ENCODE data around the gene EPYC.

EPYC gene

DNA sequence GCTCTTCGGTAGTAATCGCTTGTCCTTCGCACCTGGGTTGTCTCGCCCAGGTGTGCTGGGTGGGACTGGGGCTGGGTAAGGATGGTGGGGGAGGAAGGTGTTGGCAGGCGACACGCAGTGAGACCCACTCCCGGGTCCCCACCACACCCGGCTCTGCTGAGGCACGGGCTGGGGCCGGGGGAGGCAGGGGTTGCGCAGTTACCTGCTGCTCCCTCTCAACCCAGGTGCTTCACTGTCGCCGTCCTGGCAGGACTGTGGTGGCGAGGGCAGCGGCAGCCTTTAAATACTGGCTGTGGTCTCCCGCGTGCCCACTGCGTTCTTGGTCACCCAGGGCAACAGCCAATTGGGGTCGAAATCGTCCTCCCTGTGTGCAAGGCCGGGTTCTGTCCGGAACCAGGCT is 49.9 kb downstream of the EPYC start, which contains the start of gene CCER1:
Gene CCER1, minus strand, starts transcription at position 256 of the 400 bp plus-strand sequence. CDS start 434 bp downstream, outside the sequence.
- no peak for DNase-seq (ENCODE audit: low spot score)

DNA sequence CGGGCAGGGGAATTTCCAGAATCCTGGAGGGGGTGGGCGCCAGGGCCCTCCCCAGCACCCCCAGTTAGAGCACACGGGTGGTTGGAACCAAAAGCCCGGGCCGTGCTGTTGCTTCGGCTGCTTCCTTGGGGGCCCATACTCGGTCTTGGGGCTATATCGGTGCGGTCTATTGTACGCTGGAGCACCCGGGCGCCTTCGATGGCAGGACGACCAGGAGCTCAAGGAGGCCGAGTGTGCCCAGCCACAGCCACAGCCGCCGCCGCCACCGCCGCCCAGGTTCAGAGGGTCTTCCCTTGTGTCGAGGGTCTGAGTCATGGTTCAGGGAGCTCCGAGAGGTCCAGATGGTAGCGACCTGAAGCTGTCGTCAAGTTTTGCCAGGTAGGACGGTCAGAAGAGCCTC is 50.3 kb downstream of the EPYC start:
- DNase-seq (ENCODE audit: low spot score) = no peak

GRCh38 chr12:90953956-90954421 is 50.8 kb downstream of the EPYC start:
- DNase-seq (ENCODE audit: low spot score) = no peak

GRCh38 chr12:90951432-90952105 is 53.2 kb downstream of the EPYC start:
- no peak for DNase-seq (ENCODE audit: low spot score)

DNA sequence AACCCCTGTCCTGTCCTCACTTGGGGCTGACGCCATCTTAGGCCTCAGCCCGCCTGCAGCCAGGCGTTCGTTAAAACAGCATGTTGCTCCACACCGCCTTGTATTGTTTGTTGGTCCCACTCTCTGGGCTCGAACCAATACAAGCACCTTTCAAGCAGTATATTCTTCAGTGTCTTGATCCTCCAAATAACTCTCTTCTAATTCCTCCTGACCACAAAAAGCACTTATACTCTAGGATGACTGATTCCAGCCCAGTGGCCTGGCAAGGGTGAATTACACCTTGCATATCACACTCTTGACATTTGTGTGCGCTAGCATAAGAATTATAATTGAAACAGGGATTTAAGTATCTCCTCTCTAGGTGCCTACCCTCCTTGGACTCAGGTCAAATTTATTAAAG is 56.9 kb downstream of the EPYC start:
- DNase-seq (ENCODE audit: low spot score) = no peak

DNA sequence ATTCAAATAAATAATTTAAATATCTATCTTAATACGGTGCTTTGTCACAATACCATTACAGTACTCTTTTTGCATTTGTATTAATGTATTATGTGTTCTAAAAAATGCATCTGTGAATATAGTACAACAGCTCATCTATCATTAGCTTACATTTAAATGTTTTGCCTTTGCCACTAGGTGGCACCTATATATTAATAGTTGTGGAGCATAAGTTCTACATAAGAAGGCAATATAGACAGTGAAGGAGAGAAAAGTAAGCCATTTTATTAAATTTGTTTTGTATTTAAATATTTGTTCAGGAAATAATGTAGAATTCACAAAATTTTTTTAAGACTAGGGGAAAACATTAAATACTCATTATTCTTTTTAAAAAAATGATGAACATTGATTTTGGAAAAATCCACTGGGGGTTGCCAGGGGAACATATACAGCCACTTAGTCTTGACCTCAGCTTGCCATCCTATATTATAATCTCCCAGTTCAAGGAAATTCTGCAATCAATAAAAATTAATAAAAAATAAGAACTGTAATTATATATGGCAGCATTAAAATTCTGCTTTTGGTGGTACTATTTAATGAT is 59.6 kb downstream of the EPYC start:
- DNase-seq (ENCODE audit: low spot score) = no peak

DNA sequence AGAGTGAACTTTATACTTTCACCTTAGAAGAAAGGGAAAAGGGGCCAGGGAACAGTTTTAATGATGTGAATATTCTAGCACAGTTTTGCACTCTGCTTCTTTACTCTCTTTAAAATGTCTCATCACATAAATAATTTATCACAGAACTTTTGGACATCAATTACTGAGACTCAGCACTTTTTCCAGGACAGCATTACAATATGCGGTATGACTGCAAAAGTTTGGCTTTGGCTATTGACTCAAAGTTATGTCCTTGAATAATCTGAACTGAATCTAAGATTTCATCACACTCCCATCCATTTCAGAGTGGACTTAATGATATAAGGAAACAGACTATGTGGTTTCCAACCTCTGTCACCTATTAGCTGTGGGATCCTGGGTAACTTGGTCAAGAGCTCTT is 61.5 kb downstream of the EPYC start:
- DNase-seq (ENCODE audit: low spot score) = no peak

GRCh38 chr12:90940872-90941499 is 63.8 kb downstream of the EPYC start:
- DNase-seq (ENCODE audit: low spot score) = no peak

DNA sequence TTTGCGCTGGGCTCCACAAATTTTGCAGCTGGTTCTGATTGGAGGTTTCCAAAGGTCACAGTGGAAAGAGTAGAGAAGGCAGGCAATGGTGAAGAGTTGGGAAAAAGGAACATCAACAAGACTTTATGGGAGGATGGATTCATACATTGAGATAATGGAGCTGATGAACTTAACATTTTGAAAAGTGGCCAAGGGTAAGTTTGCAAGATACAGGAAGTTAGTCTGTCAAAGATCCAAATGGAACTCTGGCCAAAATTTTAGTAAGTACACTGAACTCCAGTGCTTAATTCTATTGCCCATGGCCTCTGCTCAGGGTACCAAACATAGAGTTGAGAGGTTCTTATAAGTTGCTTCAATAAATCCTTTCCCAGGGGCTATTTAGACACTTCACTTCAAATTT is 65.4 kb downstream of the EPYC start:
- no peak for DNase-seq (ENCODE audit: low spot score)

- no peak for DNase-seq (ENCODE audit: low spot score)
Measured at GRCh38 chr12:90938451-90938850, 66.3 kb downstream of the EPYC start.

DNA sequence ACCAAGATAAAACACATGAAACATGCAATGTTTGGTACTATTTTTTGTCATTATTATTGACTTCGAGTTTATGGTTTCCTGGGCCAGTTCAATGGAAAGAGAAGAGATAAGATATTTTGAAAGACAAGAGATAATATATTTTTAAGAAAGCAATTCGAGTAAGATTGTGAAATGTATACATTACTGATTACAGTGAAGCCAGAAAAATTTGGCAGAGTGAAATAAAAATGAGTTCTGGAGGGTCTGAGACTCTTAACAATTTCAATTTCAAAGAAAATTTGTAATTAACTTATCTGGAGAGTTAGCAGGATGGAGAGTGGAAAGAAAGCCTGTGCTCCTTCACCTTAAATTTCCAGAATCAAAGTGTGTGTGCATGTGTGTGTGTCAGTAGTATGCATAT is 67.1 kb downstream of the EPYC start:
- DNase-seq (ENCODE audit: low spot score) = no peak

GRCh38 chr12:90936230-90937005 is 68.4 kb downstream of the EPYC start:
- no peak for DNase-seq (ENCODE audit: low spot score)

- DNase-seq (ENCODE audit: low spot score) = no peak
Measured at GRCh38 chr12:90925562-90925961, 79.2 kb downstream of the EPYC start.

- no peak for DNase-seq (ENCODE audit: low spot score)
Measured at GRCh38 chr12:90924406-90924805, 80.4 kb downstream of the EPYC start.

GRCh38 chr12:90922145-90922627 is 82.6 kb downstream of the EPYC start:
- no peak for DNase-seq (ENCODE audit: low spot score)

- no peak for DNase-seq (ENCODE audit: low spot score)
Measured at GRCh38 chr12:90921536-90921935, 83.2 kb downstream of the EPYC start.

DNA sequence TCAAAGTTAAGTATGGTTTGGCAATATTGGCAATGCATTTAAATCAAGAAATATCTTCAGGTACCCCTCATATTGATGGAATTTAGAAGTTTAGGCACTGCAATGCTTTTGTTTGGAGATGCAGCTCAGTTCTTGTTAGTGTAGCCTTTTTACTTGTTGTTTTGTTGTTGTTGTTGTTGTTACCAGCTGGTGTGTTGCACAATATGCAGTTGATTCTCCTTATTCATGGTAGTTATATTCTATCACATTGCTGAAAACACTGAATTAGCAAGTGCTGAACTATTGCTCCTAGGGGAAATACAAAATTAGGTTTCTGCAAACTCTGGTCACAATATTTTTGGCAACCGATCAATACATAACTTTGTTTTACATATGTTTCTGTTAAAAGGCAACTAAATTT is 84.5 kb downstream of the EPYC start:
- DNase-seq (ENCODE audit: low spot score) = no peak

DNA sequence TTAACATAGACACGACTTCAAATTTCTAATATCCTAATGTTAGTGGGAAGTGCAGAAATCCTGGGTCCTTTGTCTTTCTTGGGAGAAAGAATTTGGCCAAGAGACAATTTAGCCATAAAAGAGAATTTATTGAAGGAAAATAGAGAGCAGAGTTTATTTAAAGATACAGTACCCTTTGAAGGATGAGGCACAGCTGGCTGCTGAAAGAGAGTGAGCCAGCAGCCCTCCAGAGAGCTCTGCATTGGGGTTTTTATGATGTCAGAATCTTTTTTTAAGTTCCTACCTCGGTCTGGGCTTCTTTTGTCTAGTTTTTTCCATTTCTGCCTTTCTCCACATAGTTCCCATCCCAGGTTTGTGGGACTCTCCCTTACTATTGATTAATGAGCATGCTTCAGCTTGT is 87.3 kb downstream of the EPYC start:
- no peak for DNase-seq (ENCODE audit: low spot score)

- DNase-seq (ENCODE audit: low spot score) = no peak
Measured at GRCh38 chr12:90916516-90916915, 88.3 kb downstream of the EPYC start.

GRCh38 chr12:90915353-90915752 is 89.4 kb downstream of the EPYC start:
- no peak for DNase-seq (ENCODE audit: low spot score)
